Activated T-cell treated with anti-CD3 and anti-CD28 coated beads for 48 hours (primary cell): Measurements from ENCODE around the gene GUCY1A2.

Experiments
- DNase-seq: peaks from one replicate; pipeline ENCODE4 v3.0.0-alpha.2; 2020; ENCODE audit warnings: low read depth

GUCY1A2 gene

GRCh38 chr11:106998916-106999188 is 19.4 kb downstream of the GUCY1A2 start:
- no peak for DNase-seq

GRCh38 chr11:106998116-106998915 is 20.0 kb downstream of the GUCY1A2 start:
- no peak for DNase-seq

- no peak for DNase-seq
Measured at GRCh38 chr11:106997227-106997626, 21.0 kb downstream of the GUCY1A2 start.

GRCh38 chr11:106996691-106997090 is 21.6 kb downstream of the GUCY1A2 start:
- no peak for DNase-seq

- no peak for DNase-seq
Measured at GRCh38 chr11:106990331-106990730, 27.9 kb downstream of the GUCY1A2 start.

- DNase-seq = no peak
Measured at GRCh38 chr11:106989078-106989455, 29.2 kb downstream of the GUCY1A2 start.

- DNase-seq = no peak
Measured at GRCh38 chr11:106988151-106989077, 29.9 kb downstream of the GUCY1A2 start.

GRCh38 chr11:106986673-106987072 is 31.6 kb downstream of the GUCY1A2 start:
- DNase-seq = no peak

GRCh38 chr11:106986261-106986660 is 32.0 kb downstream of the GUCY1A2 start:
- no peak for DNase-seq

GRCh38 chr11:106983991-106984390 is 34.3 kb downstream of the GUCY1A2 start:
- no peak for DNase-seq

- no peak for DNase-seq
Measured at GRCh38 chr11:106983261-106983660, 35.0 kb downstream of the GUCY1A2 start.

- no peak for DNase-seq
Measured at GRCh38 chr11:106974831-106975230, 43.4 kb downstream of the GUCY1A2 start.

GRCh38 chr11:106971864-106972263 is 46.4 kb downstream of the GUCY1A2 start:
- no peak for DNase-seq

GRCh38 chr11:106969644-106970355 is 48.5 kb downstream of the GUCY1A2 start:
- DNase-seq = no peak

GRCh38 chr11:106962995-106963394 is 55.3 kb downstream of the GUCY1A2 start:
- no peak for DNase-seq

- DNase-seq = no peak
Measured at GRCh38 chr11:106961518-106961917, 56.8 kb downstream of the GUCY1A2 start.

GRCh38 chr11:106961048-106961447 is 57.2 kb downstream of the GUCY1A2 start:
- DNase-seq = no peak

GRCh38 chr11:106959800-106960199 is 58.5 kb downstream of the GUCY1A2 start:
- DNase-seq = no peak

GRCh38 chr11:106959386-106959785 is 58.9 kb downstream of the GUCY1A2 start:
- no peak for DNase-seq

- DNase-seq = no peak
Measured at GRCh38 chr11:106958517-106959248, 59.6 kb downstream of the GUCY1A2 start.

GRCh38 chr11:106957030-106957482 is 61.2 kb downstream of the GUCY1A2 start:
- no peak for DNase-seq

GRCh38 chr11:106950067-106950491 is 68.2 kb downstream of the GUCY1A2 start:
- no peak for DNase-seq
